ENCODE measurements around the gene IGF2. TPM values are rescaled to one million over a fixed set of nuclear protein-coding genes. Genes with fewer than 3 reads are reported as not detected.
A peak's percentile ranks its signal among the peaks of the same experiment; 100 is the strongest.

The IGF2 gene
- total and polyA plus RNA-seq, 12 donors: 36.0 to 195 (median 81.6) TPM

DNA sequence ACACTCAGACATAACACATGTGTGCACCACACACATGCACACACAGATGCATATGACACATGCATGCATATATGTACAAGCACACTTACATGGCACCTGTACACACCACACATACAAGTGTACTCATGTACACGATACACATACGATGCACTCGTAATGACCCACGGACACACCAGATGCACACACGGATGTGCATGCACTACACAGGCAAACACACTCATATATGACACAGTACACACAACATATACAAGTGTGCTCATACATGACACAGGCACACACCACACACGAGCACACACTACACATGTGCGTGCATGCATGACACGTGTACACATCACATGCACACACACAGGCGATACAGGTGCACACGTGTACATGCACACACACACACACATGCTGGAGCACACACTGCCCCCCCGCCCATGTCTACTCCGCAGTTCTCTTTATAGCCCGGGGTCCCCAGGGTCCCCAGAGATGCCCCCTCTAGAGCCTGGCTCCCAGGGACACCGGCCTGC is 37.3 kb upstream of the IGF2 start:
- intact Hi-C loops (cut with DNase I): no loop called here
- peaks cover 0 to 32% (median 6%) of the 10 kb centered on the region in 7 donors for H3K27me3 ChIP-seq

DNA sequence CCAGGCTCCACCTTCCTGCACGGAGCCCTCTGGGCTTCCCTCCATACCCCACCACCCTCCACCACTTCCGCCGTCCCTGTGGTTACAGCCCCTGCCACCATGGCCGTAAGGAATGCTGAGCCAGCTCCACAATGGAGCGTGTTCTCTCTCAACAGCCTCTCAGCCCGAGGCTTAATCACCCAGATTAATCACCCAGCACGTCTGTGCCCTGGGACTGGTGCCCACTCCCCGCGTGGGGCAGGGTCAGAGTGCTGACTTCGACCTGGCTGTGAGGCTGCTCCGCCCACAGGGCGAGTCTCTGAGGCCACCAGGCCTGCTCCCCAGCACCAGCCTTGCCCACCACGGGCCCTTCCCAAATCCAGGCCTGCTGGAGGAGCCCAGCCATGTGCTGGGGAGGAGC is 36.5 kb upstream of the IGF2 start:
- no peak overlapping the region for H3K4me3 ChIP-seq
- peak in 6 of 8 donors; percentile 12 to 71 (median 34) for ATAC-seq
- DNase-seq: no peak
- peaks cover 0 to 28% (median 5%) of the 10 kb centered on the region in 7 donors for H3K27me3 ChIP-seq
- H3K9me3 ChIP-seq: no peaks in the 10 kb centered on the region
- no peaks in the 10 kb centered on the region for H3K4me1 ChIP-seq
- no peaks in the 10 kb centered on the region for H3K36me3 ChIP-seq
- H3K27ac ChIP-seq: no peak overlapping the region
- intact Hi-C loops (cut with DNase I): no loop called here
- 43 to 46% methylated on average over 13 of the region's 13 CpGs for WGBS, 2 donors
- TF ChIP-seq, protein P1, sequence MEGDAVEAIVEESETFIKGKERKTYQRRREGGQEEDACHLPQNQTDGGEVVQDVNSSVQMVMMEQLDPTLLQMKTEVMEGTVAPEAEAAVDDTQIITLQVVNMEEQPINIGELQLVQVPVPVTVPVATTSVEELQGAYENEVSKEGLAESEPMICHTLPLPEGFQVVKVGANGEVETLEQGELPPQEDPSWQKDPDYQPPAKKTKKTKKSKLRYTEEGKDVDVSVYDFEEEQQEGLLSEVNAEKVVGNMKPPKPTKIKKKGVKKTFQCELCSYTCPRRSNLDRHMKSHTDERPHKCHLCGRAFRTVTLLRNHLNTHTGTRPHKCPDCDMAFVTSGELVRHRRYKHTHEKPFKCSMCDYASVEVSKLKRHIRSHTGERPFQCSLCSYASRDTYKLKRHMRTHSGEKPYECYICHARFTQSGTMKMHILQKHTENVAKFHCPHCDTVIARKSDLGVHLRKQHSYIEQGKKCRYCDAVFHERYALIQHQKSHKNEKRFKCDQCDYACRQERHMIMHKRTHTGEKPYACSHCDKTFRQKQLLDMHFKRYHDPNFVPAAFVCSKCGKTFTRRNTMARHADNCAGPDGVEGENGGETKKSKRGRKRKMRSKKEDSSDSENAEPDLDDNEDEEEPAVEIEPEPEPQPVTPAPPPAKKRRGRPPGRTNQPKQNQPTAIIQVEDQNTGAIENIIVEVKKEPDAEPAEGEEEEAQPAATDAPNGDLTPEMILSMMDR (IDR thresholded peaks at IDR 0.05): no peak

More for the DNA sequence above, 37.3 kb upstream of the IGF2 start:
- DNase-seq (no peak), ATAC-seq (no peak)
- Histone ChIP-seq H3K9me3 (no peaks in the 10 kb centered on the region), H3K4me1 (no peaks in the 10 kb centered on the region), H3K4me3 (no peak overlapping the region), H3K27ac (no peak overlapping the region), H3K36me3 (no peaks in the 10 kb centered on the region)
- WGBS, 2 donors: 92 to 96% methylated on average over 14 of the region's 14 CpGs
- TF ChIP-seq, protein P1 (IDR thresholded peaks at IDR 0.05): no peak

DNA sequence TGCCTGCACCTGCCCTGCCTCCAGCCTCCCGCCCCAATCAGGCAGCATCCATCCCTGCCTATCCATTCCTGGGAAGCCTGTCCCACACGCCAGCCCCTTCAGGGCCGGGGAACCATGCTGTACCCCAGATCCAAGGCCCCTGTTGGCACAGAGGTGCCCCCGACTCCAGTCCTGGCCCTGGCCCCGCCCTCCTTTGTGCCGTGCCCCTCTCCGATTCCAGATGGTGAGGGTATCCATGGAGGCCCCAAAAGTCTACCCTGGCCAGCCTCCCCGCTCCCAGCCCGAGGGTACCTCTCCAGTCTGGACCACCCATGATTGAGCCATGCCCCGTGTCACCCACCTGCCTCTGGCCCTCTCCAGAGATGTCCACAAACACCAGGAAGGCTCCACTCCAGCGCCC is 35.2 kb upstream of the IGF2 start:
- no peak for DNase-seq
- Histone ChIP-seq H3K4me3 (no peak overlapping the region), H3K36me3 (no peaks in the 10 kb centered on the region), H3K27ac (no peak overlapping the region), H3K4me1 (no peaks in the 10 kb centered on the region), H3K9me3 (no peaks in the 10 kb centered on the region), H3K27me3 (peaks cover 0 to 28% (median 3%) of the 10 kb centered on the region in 7 donors)
- no peak for ATAC-seq
- intact Hi-C loops (cut with DNase I): no loop called here
- TF ChIP-seq, protein P1 (IDR thresholded peaks at IDR 0.05): no peak
- 92 to 93% methylated on average over 11 of the region's 11 CpGs for WGBS, 2 donors

DNA sequence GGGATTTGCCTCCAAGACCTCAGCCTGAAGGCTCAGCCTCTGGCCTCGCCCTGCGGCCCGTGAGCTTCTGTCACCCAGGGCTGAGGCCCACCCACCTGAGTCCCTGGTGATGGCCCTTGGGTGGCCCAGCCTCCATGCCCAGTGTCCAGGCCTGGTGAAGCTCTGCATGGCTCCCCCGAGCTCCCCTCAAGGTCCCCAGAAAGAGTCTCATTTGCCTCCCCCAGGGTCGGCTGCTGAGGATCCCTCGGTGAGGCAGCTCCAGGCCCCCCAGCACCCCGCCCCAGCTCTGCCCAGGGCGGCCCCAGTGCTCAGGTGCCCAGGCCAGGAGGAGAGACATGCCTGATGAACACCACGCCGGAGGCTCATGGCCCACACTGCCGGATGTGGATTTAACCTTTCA is 34.6 kb upstream of the IGF2 start:
- Histone ChIP-seq H3K4me3 (no peak overlapping the region), H3K27ac (no peak overlapping the region), H3K36me3 (no peaks in the 10 kb centered on the region), H3K9me3 (no peaks in the 10 kb centered on the region), H3K4me1 (no peaks in the 10 kb centered on the region), H3K27me3 (peaks cover 0 to 31% (median 0%) of the 10 kb centered on the region in 7 donors)
- TF ChIP-seq, protein P1 (IDR thresholded peaks at IDR 0.05): no peak
- DNase-seq (no peak), ATAC-seq (no peak)
- WGBS, 2 donors: 57 to 78% methylated on average over 11 of the region's 11 CpGs
- intact Hi-C loops (cut with DNase I): no loop called here
